Measurements from ENCODE around the gene SAMD14.

The SAMD14 gene

DNA sequence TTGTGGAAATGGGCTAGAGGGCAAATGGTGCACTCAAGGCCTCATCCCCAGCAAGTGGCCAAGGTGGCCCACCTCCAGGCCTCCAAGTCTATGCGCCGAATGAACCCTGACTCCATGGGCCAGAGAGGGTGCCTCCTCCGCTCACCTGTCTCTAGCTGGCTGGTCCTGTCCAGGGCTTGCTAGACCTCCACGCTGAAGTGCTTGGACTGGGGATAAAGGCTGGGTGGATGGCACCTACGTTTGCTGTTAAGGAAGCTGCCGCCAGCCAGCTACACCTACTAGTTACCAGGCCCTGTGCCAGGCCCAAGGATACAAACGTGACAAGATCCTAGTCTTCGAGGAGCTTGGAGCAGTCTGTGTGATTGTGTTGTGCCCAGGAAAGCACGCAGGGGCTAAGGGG is 35.1 kb upstream of the SAMD14 start:
- no peak for DNase-seq

DNA sequence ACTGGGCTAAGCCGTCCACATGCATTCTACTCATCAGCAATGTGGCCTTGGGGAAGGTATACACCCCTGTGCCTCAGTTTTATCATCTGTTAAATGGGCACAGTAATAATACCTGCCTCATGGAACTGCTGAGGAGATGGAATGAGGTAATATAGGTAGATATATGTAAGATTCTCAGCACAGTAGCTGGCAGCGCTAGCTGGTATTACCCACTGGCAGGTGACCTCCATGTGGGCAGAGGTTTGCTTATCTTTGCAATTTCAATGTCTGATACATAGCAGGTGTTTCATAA is 34.7 kb upstream of the SAMD14 start:
- no peak for DNase-seq

DNA sequence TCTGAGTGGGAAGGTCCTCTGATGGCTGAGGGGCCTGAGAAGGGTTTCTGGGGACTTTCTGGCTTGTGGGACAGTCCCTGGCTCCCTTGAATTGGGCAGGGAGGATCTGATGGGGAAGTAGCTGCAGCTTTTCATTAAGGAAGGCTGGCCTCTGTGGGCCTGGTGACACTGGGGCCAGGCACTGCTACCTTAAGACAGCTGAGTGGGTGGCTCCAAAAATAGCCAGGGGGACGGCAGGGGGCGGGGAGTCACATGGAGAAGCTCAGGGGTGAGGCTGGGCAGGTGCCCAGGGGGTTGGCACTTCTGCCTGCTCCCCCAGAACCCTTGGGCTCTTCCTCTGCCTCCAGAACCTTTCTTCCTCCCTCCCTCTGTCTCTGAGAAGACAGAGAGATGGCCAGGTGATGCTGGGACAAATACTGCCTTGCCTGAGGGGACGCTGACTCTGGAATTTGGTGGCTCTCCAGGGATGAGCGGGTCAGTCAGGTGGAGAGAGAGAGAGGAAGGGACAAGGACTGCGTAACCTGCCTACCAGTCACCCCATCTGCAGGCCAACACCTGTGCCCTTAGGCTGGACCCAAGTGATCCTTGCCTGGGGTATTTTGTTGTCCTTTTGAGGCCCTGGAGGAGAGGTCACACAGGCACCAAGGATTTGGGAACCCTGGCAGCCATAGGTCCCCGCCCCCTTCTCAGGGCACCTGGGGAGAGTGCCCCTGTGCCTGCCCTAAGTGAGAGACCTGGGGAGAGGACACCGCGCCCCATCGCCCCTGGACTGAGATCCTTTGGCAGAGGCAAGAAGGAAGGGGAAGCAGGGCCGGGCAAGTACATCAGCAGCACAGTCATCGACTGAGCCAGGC is 34.1 kb upstream of the SAMD14 start:
- DNase-seq, result no peak

DNA sequence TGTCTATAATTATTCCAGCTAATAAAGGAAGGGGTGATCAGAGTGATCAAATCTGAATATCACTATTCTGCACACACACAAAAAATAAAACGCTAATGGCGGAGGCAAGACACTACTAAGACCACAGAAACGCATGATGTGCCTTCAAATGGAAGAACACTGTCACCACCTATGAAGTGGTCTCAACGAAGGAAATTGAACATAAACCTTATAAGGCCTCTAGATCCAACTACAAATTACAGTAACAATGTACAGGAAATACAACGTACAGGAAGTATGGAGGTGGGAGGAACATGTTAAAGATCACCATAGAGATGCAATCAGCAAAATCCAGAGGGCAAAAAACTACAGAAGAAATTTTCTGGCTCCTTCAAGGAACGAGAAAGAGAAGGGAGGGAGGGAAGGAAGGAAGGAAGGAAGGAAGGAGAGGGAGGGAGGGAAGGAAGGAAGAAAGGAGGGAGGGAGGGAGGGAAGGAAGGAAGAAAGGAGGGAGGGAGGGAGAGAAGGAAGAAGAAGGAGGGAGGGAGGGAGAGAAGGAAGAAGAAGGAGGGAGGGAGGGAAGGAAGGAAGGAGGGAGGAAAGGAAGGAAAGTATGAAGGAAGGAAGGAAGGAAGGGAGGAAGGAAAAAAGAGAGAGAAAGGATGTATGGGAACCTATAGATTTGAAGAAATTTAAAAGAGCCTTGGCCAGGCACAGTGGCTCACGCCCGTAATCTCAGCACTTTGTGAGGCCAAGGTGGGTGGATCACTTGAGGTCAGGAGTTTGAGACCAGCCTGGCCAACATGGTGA is 32.7 kb upstream of the SAMD14 start:
- no peak for DNase-seq

DNA sequence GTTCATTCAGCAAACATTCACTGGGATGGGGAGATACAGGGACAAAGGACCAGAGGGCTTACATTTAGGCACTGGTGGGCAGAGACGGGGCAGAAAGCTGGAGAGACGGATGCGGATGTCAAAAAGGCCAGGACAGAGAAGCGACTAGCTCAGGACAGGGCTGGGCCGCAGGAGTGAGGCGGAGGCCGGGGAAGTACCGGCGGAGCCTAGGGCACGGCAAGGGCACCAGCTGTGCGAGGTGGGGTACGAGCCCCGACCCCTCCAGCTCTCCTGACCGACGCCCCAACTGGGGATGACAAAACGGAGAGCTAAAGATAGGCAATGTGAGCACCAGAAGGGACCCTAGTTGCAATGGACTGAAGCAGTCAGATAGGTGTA is 31.9 kb upstream of the SAMD14 start:
- DNase-seq, result no peak

DNA sequence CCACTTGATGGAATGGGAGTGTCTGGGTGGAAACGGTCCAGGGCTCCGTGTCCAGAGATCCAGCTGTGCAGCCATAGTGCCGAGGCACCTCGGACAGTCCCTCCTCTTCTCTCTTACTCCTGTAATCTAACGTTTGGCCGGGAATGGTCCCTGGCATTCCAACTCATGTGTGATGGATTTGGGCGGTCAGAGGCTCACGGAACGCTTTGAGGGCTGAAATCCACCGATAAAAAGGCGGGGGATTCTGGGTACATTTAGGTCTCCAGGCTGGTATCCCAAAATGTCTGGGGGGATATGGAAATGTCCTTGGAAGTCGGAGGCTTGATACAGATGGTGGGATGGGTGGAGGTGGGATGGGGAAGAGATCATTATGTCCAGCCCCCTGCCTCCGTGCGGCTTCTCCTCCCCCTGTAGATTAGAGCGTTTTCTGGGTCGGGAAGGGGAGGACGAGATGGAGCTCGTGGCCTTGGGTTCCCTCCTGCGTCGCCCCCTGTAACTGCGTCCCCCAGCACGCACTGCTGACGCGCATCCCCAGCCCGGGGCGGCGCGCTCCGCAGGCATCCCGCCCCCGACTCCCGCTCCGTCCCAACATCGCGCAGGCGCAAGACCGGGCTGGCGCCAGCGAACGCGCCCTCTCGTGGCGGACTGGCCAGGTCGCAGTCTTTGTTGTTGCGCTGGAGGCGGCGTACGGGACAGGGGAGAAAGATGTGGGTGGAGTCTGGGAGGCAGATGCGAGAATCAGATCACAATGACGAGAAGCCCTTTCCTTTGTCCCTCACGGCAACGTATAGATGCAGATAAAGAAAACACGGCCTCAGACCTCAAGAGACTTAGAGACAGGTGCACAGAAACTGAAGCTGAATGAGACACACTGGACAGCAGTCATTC is 31.3 kb upstream of the SAMD14 start:
- peak; percentile 65 to 89 for DNase-seq

DNA sequence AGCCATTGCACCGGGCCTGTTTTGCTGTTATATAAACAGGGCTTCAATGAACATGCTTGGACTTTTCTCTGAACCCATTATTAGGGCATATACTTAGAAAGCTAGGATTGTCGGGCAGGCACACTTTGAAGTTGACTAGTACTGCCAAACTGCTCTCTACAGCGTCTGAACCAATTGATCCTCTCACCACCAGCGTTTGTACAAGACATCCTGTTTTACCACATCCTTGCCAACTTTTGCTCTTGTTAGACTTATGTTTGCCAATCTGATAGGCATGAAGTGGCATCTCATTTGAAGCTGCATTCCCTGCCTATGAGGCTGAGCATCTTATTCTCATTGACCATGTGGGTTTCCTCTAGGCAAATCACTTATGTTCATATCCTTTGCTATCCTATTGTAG is 27.9 kb upstream of the SAMD14 start:
- no peak for DNase-seq

DNA sequence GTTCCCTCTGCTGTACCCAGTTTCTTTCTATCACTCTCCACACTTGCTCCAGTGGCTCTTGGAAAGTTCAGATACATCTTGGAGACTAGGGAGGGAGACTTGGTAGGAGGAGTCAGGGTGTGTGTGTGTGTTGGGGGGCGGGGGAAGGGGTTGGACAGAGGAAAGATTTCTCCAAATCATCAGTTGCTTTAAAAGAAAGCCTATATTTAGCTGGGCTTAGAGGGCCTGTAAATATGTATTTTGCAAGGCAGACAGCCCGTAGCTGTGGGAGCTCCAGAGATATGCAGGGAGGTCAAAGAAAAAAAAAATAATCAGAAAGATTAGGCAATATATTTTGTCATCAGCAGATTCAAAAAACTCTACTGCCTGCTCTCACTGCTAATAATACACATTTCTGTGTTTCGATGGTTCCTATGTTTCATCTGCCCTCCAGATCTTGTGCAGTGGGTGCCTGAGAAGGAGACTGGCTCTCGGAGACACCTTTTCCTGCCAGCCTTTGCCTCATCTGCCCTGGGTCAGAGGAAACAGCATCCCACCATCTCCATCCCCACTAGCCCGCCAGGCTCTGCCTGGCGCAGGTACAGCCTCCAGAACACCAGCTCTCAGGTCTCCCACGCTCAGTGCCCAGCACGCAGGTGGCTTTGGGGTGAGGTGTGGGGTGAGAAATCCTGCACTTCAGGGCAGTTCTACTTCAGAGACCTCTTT is 25.3 kb upstream of the SAMD14 start:
- DNase-seq, result no peak

DNA sequence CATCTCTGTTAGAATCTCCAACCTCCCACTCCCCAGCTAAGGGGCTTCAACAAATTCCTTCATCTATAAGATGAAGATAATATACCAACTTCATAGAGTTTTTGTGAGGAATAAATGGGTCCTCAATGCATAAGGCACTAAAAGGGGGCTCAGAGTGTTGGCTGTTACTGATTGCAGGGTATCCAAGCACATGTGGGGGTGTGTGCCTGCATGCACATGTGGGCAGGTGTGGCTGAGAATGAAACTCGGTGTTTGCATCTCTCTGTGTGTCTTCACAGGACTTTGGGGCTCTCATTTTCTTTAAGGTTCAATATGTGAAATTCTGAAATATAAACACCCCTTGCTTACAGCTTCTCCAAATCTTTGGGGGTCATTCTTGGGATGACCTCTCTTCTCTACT is 24.6 kb upstream of the SAMD14 start:
- DNase-seq, result no peak

DNA sequence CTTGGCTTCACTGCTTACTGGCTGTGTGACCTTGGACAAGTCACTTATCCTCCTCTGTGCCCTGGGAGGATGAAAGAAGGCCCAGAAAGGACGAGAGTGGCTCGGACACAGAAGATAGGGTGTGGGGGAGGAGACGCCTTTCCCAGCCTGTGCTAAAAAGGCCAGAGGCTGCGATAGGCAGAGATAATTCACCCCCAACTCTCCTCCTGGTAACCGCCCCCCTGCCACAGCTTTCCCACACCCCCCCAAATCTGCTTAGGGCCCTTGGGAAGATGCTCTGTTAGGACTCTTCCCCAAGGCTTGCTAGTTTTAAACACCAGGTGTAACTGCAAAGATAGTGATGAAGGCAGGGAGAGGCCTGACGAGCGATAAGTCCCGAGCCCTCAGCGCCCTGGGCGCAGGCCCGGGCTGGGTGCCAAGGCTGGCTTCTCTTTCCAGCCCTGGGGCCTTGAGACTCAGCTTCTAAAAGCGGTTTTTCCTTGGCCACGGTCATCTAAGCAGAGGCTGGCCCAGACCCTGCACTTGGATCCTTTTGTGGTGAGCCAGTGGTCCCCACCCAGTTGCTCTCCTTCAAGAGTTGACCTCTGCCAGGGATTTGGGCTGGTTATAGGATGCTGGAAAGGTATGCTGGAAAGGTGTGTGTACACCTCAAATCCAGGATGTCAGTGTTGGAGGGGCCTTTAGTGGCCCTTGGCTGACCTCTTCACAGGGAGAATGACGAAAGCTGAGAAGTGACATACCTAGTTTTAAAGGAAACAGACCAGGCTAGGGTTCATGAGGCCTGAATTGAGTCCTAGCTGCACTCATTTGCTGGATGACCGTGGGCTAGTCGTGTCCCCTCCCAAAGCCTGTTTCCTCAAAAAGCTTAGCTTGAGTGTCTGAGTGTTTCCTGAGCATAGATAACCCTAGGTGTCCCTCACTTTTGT is 24.0 kb upstream of the SAMD14 start:
- DNase-seq, result no peak

DNA sequence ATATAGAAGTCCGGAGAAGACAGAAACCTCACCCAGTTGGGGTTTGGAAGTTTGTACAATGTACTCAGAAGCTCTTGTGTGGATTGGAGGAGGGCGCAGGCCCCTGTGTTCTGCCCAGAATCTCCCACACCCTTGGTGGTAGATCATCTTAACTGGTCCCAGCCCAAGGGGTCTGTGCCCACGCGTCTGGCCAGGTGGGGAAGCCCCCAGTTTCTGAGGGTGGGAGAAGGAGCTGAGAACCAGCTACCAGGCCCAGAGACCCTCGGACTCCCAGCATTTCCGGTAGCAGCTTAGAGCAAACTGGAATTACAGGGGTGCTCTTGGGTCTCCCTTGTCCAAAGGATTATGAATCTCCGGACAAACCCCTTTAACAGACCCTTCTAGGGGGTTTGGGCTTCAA is 22.8 kb upstream of the SAMD14 start:
- DNase-seq, result no peak

DNA sequence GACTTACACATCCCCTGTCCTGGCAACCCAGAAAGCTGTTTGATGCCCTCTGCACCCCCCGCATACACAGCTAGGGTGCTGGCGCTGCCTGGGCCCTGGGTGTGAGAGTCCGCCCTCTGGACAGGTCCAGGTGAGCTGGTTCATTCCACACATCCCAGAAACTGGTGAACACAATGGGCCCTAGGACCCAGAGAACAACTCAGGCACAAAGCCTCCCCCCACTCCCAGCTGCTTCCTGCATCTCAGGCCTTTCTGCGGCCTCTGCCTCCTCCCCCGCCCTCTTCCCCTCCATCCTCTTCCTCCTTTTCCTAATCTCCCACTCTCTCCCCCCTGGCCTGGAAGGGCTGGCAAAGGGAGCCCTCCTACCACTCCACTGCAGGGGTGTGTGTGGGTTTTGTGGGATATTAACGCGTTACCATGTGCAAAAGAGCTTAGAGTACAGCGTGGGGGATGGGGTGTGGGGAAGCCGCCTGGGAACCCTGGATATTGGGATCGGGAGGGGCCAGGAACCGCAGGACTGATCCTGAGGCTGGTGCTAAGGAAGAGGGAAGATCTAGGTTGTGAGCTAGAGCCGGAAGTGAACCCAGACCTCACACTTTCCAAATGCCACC is 22.1 kb upstream of the SAMD14 start:
- peak; percentile 43 to 88 for DNase-seq

DNA sequence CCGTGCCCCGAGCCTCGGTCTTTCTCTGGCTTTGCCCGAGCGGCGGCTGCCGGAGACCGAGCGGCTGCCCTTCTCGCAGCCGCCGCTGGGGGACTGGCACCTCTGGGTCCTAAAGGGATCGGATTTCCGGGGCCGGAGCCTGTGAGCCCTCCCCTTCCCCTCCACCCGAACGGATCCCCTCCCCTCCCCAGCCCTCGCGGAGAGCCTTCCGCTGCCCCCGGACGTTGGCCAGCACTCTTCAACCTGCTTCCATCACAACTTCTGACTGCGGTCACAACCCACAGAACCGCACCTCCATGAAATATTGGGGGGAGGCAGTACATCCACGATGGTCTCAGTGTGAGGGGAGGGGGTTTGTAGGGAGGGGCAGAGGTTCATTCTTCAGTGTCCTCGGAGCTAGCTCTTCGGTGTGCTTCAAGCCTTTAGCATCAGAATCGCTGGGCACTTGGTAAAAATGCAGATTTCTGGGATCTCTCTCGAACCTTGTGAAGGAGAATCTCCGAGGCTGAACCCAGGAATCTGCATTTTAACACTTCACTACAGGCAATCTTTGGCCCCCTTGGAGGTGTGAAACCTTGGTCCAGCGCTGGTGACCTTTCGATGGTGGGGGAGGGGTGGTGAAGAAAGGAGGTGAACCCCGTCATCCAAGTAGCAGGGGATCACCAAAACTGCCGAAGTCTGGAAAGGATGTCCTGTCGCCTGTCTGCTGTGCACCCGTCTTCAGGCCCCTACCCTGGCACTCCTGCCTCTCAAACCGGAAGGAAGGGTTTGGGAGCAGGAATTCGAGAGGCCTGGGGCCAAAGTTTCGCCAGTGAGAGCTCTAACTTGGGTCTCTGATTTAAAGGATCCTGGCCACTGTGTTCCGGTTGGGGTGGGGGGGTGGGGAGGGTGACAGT is 21.3 kb upstream of the SAMD14 start:
- peak; percentile 73 to 81 for DNase-seq

DNA sequence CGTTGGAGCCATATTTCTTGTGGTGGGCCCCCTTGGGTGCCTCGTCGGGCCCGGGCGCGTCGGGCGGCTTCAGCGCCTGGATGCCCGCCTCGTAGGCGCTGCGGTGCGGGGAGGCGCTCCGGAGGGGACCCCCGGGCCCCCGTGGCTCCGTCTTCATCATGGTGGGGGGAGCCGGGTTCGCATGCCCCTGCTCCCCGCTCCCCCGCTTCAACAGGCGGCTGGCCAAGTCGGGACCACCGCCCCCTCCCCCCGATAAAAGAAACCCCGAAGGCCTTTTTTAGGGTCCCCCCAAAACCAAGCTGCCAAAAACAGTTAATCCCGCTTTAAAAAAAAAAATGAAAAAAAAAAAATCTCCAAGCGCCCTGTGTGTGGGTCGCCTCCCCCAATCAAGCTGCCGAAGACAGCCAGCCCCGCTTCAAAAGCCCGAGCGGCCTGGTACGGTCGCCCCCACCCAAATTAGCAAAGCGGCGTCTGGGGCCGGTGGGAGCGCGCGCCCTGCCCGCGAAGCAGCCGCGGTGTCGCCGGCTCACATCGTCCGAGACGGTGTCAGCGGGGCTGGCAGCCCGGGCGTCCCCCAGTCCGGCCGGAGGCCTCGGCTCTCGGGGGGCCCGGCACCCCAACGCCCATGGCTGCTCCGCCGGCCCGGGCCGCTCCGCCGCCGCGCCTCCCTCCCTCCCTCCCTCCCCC is 20.5 kb upstream of the SAMD14 start, which contains the start of gene PPP1R9B:
PPP1R9B (minus strand) TSS at position 324 of the 687 bp plus-strand sequence; CDS start at position 160, 164 bp downstream.
- DNase-seq, result no peak

DNA sequence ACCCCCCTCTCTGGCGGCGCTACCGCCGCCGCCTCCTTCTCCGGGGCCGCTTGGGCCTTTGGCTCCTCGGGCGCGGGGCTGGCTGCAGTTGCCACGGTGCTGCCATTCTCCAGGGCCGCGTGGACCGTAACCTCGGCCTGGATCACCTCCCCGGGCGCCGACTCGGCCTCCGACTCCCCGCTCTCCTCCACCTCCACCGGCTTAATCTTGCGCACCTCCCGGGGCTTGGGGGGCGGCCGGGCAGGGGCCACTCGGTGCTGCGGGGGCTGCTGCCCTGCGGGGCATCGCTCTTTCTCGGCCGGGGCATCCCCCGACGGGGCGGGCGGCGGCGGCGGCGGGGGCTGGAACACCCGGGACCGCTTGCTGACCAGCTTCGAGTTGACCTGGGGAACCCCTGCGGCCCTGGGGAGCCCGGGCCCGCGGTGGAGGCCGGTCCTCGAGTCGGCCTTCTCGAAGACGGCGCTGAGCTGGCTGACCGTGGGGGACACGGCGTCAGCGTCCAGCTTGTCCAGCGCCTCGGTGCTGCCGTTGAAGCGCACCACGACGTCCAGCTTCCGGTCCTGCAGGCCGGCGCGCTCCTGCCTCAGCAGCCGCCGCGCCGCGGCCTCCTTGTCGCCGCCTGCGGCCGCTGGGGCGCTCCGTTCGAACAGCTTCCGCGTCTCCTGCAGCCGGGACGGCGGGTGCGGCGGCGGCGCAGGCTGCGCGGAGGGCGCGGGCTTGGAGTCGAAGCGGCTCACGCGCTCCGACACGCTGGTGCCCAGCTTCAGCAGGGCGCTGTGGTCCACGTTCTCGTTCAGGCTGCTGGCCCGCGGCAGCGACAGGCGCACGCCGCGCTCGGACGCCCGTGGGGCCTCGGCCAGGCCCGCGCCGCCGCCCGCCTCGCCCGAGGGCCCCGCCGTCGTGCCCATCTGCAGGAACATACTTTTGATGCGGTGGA is 19.7 kb upstream of the SAMD14 start:
- peak in 1 of 2 experiments; percentile 25 for DNase-seq

DNA sequence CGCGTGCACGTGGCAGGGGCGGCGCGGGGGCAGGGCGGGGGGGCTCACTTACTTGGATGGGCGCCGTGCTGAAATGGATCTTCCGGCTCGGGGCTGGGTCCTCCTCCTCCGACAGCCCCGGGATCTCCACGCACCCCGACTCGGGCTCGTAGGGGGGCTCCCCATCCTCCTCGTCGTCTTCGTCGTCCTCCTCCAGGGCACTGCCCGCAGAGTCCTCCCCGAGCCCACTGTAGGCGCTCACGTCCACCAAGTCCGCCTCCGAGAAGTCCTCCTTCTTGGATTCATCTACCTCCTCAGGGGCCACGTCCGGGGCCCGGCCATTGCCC is 19.1 kb upstream of the SAMD14 start:
- DNase-seq, result no peak

DNA sequence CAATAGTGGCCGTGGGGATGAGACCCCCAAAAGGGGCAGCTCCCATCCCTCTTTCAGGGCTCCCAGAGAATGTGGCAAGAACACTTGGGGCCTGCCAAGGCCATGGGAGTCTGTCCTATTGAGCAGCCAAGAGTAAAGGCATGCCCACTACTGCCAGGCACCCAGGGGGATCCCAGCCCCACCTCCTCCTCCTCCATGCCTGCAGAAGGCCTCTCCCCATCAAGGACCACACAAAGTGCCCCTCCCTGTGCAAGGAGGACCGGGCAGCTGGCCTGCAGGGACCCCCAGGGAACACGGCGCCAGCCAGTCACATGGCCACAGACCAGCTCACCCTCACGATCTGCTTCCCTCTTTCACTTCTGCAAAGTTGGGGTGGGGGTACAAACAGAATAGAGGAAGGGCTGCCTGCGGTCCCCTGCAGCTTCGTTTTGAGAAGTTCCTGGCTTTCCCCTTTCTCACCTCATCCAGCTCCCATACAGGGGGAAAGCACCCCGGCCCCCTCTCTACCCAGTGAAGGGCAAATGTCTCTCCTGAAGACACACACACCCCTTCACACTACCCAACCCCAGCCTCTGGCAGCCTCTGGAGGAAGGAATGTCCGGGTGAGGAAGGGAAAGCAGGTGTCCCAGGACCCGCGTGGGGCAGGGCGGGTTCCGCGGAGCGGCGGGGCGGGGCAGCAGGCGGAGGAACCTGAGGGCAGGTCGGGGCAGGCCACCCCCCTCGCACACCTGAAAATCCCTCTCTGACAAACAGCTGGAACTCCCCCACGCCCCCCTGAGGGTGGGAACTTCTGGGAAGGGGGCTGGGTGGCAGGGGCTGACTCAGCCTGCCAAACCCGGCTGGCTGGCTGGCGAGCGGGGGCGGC is 18.5 kb upstream of the SAMD14 start:
- DNase-seq, result no peak

Data from SW 1271 (cell line).